Esophagus muscularis mucosa (tissue), 4 donors: Measurements from ENCODE around the gene PLPP1. TPM values are rescaled to one million over a fixed set of nuclear protein-coding genes. Genes with fewer than 3 reads are reported as not detected.

Experiments used
- DNase-seq: peaks from one replicate; pipeline ENCODE4 v3.0.0-alpha.2; 2017; ENCODE audit errors: extremely low spot score
- H3K27ac ChIP-seq, 4 donors: fragments of 200-600 bp; sonication (generic); replicated peaks in 1 of 4; 1 replicate in 3 of 4; 2 replicates in 1 of 4; pipeline ENCODE4 v1.5.1; 2016 to 2019; ENCODE audit warnings: mild to moderate bottlenecking in 1 of 4
- H3K27me3 ChIP-seq, 4 donors: fragments of 200-600 bp; sonication (generic); one replicate each; pipeline versions ENCODE4 v1.5.1 to v1.6.0; 2016 to 2019
- H3K36me3 ChIP-seq, 4 donors: fragments of 200-600 bp; sonication (generic); one replicate each; pipeline ENCODE4 v1.5.1; 2016 to 2019
- H3K4me1 ChIP-seq, 4 donors: fragments of 200-600 bp; sonication (generic); one replicate each; pipeline ENCODE4 v1.5.1; 2016 to 2019
- H3K4me3 ChIP-seq, 4 donors: fragments of 200-600 bp; sonication (generic); 1 replicate in 2 of 4; 2 replicates in 2 of 4; pipeline ENCODE4 v1.5.1; 2016 to 2019; ENCODE audit warnings: mild to moderate bottlenecking in 4 of 4, moderate library complexity in 1 of 4
- H3K9me3 ChIP-seq, 4 donors: fragments of 200-600 bp; sonication (generic); 1 replicate in 3 of 4; 2 replicates in 1 of 4; pipeline ENCODE4 v1.5.1; 2016 to 2019
- EP300 ChIP-seq: sonication (generic); formaldehyde crosslinking; IDR thresholded peaks from one replicate; pipeline ENCODE4 v1.6.1; 2017; ENCODE audit warnings: antibody characterized with exemption
- POLR2A ChIP-seq: fragments of 450-650 bp; IDR thresholded peaks from one replicate; pipeline ENCODE4 v1.6.1; 2017; ENCODE audit warnings: antibody characterized with exemption, moderate library complexity, mild to moderate bottlenecking, low read depth
- POLR2AphosphoS5 ChIP-seq, 2 donors: sonication (generic); formaldehyde crosslinking; IDR thresholded peaks; one replicate each; pipeline ENCODE4 v1.6.1; 2017; ENCODE audit warnings: antibody characterized with exemption in 2 of 2
- WGBS: methylation state at CpG from one replicate; pipeline ENCODE4 v1.1.5; 2018; 5-methylcytosine and 5-hydroxymethylcytosine counted together
- intact Hi-C: fragments of 100-400 bp; cut with DNase I; formaldehyde crosslinking; loops from one replicate; pipeline ENCODE4 v1.15.1; 2023
- total RNA-seq, 4 donors: library from RNA; depleted of rRNA; stranded (reverse); fragments of >200 nt; gene quantifications; one replicate each; pipeline versions ENCODE4 v1.1.0 to v1.2.1, GENCODE V29; 2016
- TF ChIP-seq, protein P1 (sequence below), 3 experiments: fragments of 200-600 bp in 2 of 3; fragments of 450-650 bp in 1 of 3; sonication (generic) in 2 of 3; IDR thresholded peaks; one replicate each; pipeline ENCODE4 v1.5.1; 2017 to 2019; ENCODE audit warnings: antibody characterized with exemption in 3 of 3, mild to moderate bottlenecking in 2 of 3, moderate library complexity in 1 of 3

The PLPP1 gene
- total RNA-seq = 100 to 1,000 TPM; 186 to 306 (median 241) TPM

GRCh38 chr5:55534436-55535198, at the start of gene PLPP1:
Gene PLPP1, minus strand, starts transcription at chr5:55534964. Its CDS starts 335 bp downstream, at chr5:55534629.
- H3K4me3 ChIP-seq = peak within 1 kb of the TSS; percentile 83 to 95 (median 93)
- H3K27me3 ChIP-seq = no peaks in the 10 kb centered on the region
- peak within 1 kb of the TSS; percentile 96 to 98 (median 97) for H3K27ac ChIP-seq
- intact Hi-C loops = loop anchor here (2.0 to 5.0 kb wide), 4 partner anchors 66 to 158 kb away; no protein-coding TSS in a partner anchor
- H3K9me3 ChIP-seq = no peaks in the 10 kb centered on the region
- TF ChIP-seq POLR2AphosphoS5 (IDR thresholded peaks at IDR 0.05) = peak; percentile 90 to 96
- TF ChIP-seq, protein P1, sequence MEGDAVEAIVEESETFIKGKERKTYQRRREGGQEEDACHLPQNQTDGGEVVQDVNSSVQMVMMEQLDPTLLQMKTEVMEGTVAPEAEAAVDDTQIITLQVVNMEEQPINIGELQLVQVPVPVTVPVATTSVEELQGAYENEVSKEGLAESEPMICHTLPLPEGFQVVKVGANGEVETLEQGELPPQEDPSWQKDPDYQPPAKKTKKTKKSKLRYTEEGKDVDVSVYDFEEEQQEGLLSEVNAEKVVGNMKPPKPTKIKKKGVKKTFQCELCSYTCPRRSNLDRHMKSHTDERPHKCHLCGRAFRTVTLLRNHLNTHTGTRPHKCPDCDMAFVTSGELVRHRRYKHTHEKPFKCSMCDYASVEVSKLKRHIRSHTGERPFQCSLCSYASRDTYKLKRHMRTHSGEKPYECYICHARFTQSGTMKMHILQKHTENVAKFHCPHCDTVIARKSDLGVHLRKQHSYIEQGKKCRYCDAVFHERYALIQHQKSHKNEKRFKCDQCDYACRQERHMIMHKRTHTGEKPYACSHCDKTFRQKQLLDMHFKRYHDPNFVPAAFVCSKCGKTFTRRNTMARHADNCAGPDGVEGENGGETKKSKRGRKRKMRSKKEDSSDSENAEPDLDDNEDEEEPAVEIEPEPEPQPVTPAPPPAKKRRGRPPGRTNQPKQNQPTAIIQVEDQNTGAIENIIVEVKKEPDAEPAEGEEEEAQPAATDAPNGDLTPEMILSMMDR (IDR thresholded peaks at IDR 0.05) = no peak
- no peak for TF ChIP-seq POLR2A
- TF ChIP-seq EP300 = no peak
- WGBS = 0% methylated on average over 41 of the region's 91 CpGs
- peaks cover 0 to 7% (median 6%) of the 10 kb centered on the region in 4 donors for H3K36me3 ChIP-seq
- peaks cover 24 to 49% (median 47%) of the 10 kb centered on the region in 4 donors for H3K4me1 ChIP-seq
- peak; percentile 96 for DNase-seq

GRCh38 chr5:55583578-55583977, 48.8 kb upstream of the PLPP1 start:
- Histone ChIP-seq H3K27me3 (no peaks in the 10 kb centered on the region), H3K9me3 (no peaks in the 10 kb centered on the region), H3K27ac (no peak overlapping the region), H3K4me1 (peaks cover 5 to 26% (median 16%) of the 10 kb centered on the region in 4 donors), H3K36me3 (no peaks in the 10 kb centered on the region), H3K4me3 (no peak overlapping the region)
- DNase-seq = no peak
- intact Hi-C loops = no loop called here
- 94% methylated on average over 9 of the region's 9 CpGs for WGBS
- TF ChIP-seq EP300 (no peak), POLR2AphosphoS5 (IDR thresholded peaks at IDR 0.05) (no peak), POLR2A (no peak)
- TF ChIP-seq, protein P1 (IDR thresholded peaks at IDR 0.05) = no peak

- intact Hi-C loops = no loop called here
- DNase-seq = no peak
- TF ChIP-seq POLR2AphosphoS5 (IDR thresholded peaks at IDR 0.05) = no peak
- TF ChIP-seq, protein P1 (IDR thresholded peaks at IDR 0.05) = no peak
- H3K9me3 ChIP-seq = no peaks in the 10 kb centered on the region
- H3K4me1 ChIP-seq = peaks cover 18 to 37% (median 29%) of the 10 kb centered on the region in 4 donors
- H3K36me3 ChIP-seq = no peaks in the 10 kb centered on the region
- no peak overlapping the region for H3K27ac ChIP-seq
- WGBS = 55% methylated on average over 2 of the region's 2 CpGs
- no peaks in the 10 kb centered on the region for H3K27me3 ChIP-seq
- H3K4me3 ChIP-seq = no peak overlapping the region
These were observed 47.5 kb upstream of the PLPP1 start for GRCh38 chr5:55582256-55582655.

DNA sequence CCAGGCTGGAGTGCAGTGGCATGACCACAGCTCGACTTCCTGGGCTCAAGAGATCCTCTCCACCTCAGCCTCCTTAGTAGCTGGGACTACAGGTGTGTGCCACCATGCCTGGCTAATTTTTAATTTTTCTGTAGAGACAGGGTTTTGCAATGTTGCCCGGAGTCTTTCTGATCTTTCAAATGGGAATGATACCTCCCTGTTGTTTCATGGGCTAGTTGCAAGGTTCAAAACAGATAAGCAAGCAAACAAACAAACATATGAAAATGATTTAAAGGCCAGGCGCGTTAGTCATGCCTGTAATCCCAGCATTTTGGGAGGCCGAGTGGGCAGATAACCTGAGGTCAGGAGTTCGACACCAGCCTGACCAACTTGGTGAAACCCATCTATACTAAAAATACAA, 45.3 kb upstream of the PLPP1 start:
- H3K36me3 ChIP-seq = no peaks in the 10 kb centered on the region
- peaks cover 33 to 47% (median 42%) of the 10 kb centered on the region in 4 donors for H3K4me1 ChIP-seq
- no peak for DNase-seq
- H3K27ac ChIP-seq = no peak overlapping the region
- intact Hi-C loops = no loop called here
- no peak overlapping the region for H3K4me3 ChIP-seq
- 97% methylated on average over 6 of the region's 6 CpGs for WGBS
- TF ChIP-seq POLR2A (no peak), EP300 (no peak), POLR2AphosphoS5 (IDR thresholded peaks at IDR 0.05) (no peak)
- TF ChIP-seq, protein P1 (IDR thresholded peaks at IDR 0.05) = no peak
- H3K9me3 ChIP-seq = no peaks in the 10 kb centered on the region
- H3K27me3 ChIP-seq = no peaks in the 10 kb centered on the region
